Retina (tissue), 1 donor: ENCODE results near the gene CCNL2.
"Not testable (repeated sequence)": the region's sequence is repeated elsewhere in the genome, so short reads cannot be mapped to it uniquely, and the experiment has no call there.

Experiments used
- DNase-seq: peaks from one replicate; pipeline ENCODE4 v3.0.0-alpha.2; 2016

CCNL2 gene

GRCh38 chr1:1419813-1420653, 20.9 kb upstream of the CCNL2 start:
- peak; percentile 54 for DNase-seq

- DNase-seq = no peak
Observed at GRCh38 chr1:1419363-1419812, 20.3 kb upstream of the CCNL2 start.

GRCh38 chr1:1418464-1419362, 19.6 kb upstream of the CCNL2 start:
- peak; percentile 55 for DNase-seq

- peak; percentile 45 for DNase-seq
Observed at GRCh38 chr1:1417825-1418463, 18.8 kb upstream of the CCNL2 start.

- not testable (repeated sequence) for DNase-seq
Observed at GRCh38 chr1:1417396-1417795, 18.3 kb upstream of the CCNL2 start.

GRCh38 chr1:1415751-1416150, 16.6 kb upstream of the CCNL2 start:
- DNase-seq = no peak

- not testable (repeated sequence) for DNase-seq
Observed at GRCh38 chr1:1412311-1412902, 13.3 kb upstream of the CCNL2 start.

- no peak for DNase-seq
Observed at GRCh38 chr1:1411626-1412025, 12.5 kb upstream of the CCNL2 start.

- not testable (repeated sequence) for DNase-seq
Observed at GRCh38 chr1:1410238-1410637, 11.1 kb upstream of the CCNL2 start.

GRCh38 chr1:1407636-1408318, 8.6 kb upstream of the CCNL2 start:
- DNase-seq = peak; percentile 52

GRCh38 chr1:1406821-1407635, 7.9 kb upstream of the CCNL2 start, which contains the start of gene MRPL20:
TSS of gene MRPL20 (minus strand) at chr1:1407293. CDS start at chr1:1407217, 76 bp downstream.
- DNase-seq = peak; percentile 97

- DNase-seq = no peak
Observed at GRCh38 chr1:1406101-1406820, 7.1 kb upstream of the CCNL2 start.

- no peak for DNase-seq
Observed at GRCh38 chr1:1403653-1404052, 4.5 kb upstream of the CCNL2 start.

GRCh38 chr1:1402901-1403392, 3.8 kb upstream of the CCNL2 start:
- DNase-seq = not testable (repeated sequence)

- DNase-seq = no peak
Observed at GRCh38 chr1:1402072-1402900, 3.2 kb upstream of the CCNL2 start.

GRCh38 chr1:1401457-1402010, 2.4 kb upstream of the CCNL2 start:
- no peak for DNase-seq

GRCh38 chr1:1400576-1401456, 1.7 kb upstream of the CCNL2 start:
- DNase-seq = no peak
